VCaP (cell line): ENCODE data around the gene APC.
A peak's percentile ranks its signal among the peaks of the same experiment; 100 is the strongest.

Experiments used
- H3K27ac ChIP-seq: fragments of 450-650 bp; 2 replicates; pipeline ENCODE4 v1.5.1; 2017
- CTCF ChIP-seq: fragments of 450-650 bp; conservative IDR thresholded peaks from 2 replicates; pipeline ENCODE4 v1.5.1; 2017; ENCODE audit warnings: mild to moderate bottlenecking, moderate library complexity

APC gene

DNA sequence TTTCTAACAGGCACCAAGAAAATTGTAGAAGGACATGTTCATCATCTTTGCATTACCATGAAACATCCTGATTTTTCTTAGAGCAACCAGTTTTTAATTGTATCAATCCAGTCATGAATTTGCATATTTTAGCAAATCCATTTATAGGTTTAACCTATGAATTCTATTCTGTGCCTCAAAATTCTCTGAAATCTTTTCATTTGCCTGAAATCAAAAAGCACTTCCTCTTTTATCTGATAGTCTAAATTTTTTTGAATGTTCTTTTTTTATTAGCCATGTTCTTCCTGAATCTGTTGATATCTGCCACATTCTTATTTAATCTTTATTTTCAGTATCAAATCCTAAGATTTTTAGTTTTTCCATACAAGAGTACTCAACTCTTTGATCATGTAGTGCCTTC, 86.5 kb downstream of the APC start:
- TF ChIP-seq CTCF: no peak
- peak overlapping the region; percentile 59 for H3K27ac ChIP-seq

DNA sequence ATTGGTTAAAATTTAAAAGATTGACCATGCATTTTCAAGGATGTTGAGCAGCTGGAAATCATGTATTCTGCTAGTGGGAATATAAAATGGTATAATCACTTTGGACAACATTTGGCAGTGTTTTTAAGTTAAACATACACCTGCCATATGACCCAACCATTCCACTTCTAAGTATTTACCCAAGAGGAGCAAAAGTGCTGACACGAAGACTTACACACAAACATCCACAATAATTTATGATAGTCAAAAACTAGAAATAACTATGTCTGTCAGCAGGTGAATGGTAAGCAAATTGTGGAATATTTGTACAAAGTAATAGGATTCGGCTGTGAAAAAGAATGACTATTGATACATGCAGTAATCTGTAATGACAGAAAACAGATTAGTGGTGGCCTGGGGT, 92.7 kb downstream of the APC start:
- no peak overlapping the region for H3K27ac ChIP-seq
- TF ChIP-seq CTCF: no peak

GRCh38 chr5:112833971-112834370, 96.3 kb downstream of the APC start:
- no peak overlapping the region for H3K27ac ChIP-seq
- TF ChIP-seq CTCF: no peak

GRCh38 chr5:112844489-112844888, 106.8 kb downstream of the APC start:
- no peak for TF ChIP-seq CTCF
- no peak overlapping the region for H3K27ac ChIP-seq

GRCh38 chr5:112846556-112846955, 108.9 kb downstream of the APC start:
- TF ChIP-seq CTCF: no peak
- H3K27ac ChIP-seq: no peak overlapping the region

- TF ChIP-seq CTCF: no peak
- no peak overlapping the region for H3K27ac ChIP-seq
Measured at GRCh38 chr5:112847306-112847705, 109.6 kb downstream of the APC start.

- peak; percentile 70 for TF ChIP-seq CTCF
- no peak overlapping the region for H3K27ac ChIP-seq
Measured at GRCh38 chr5:112848116-112848811, 110.6 kb downstream of the APC start.
